EH (cell line): ENCODE results near the gene RUNX2.
"Not testable (repeated sequence)": the region's sequence is repeated elsewhere in the genome, so short reads cannot be mapped to it uniquely, and the experiment has no call there.

Experiments used
- DNase-seq: peaks from one replicate; pipeline ENCODE4 v3.0.0-alpha.2; 2015; ENCODE audit warnings: low read depth

Gene RUNX2

GRCh38 chr6:45327956-45328522, at the start of gene RUNX2:
Gene RUNX2 (plus strand): TSS chr6:45328330. CDS start chr6:45328727, 397 bp downstream.
- DNase-seq = peak; percentile 80

- no peak for DNase-seq
These were observed 49.8 kb upstream of the RUNX2 start for GRCh38 chr6:45278367-45278766.

- not testable (repeated sequence) for DNase-seq
These were observed 41.4 kb upstream of the RUNX2 start for GRCh38 chr6:45286707-45287106.

- no peak for DNase-seq
These were observed 38.2 kb upstream of the RUNX2 start for GRCh38 chr6:45289751-45290514.

- no peak for DNase-seq
These were observed 34.8 kb upstream of the RUNX2 start for GRCh38 chr6:45293306-45293705.

- DNase-seq = not testable (repeated sequence)
These were observed 33.9 kb upstream of the RUNX2 start for GRCh38 chr6:45294065-45294701.

- DNase-seq = no peak
These were observed 30.8 kb upstream of the RUNX2 start for GRCh38 chr6:45297320-45297719.

- no peak for DNase-seq
These were observed 29.0 kb upstream of the RUNX2 start for GRCh38 chr6:45299096-45299581.

- DNase-seq = no peak
These were observed 27.4 kb upstream of the RUNX2 start for GRCh38 chr6:45300736-45301135.

- DNase-seq = no peak
These were observed 26.6 kb upstream of the RUNX2 start for GRCh38 chr6:45301348-45302142.

GRCh38 chr6:45302832-45303231, 25.3 kb upstream of the RUNX2 start:
- DNase-seq = no peak

GRCh38 chr6:45305546-45305945, 22.6 kb upstream of the RUNX2 start:
- DNase-seq = no peak

GRCh38 chr6:45310118-45310788, 17.9 kb upstream of the RUNX2 start:
- DNase-seq = peak; percentile 4

- no peak for DNase-seq
These were observed 14.0 kb upstream of the RUNX2 start for GRCh38 chr6:45314146-45314545.

GRCh38 chr6:45320349-45320748, 7.8 kb upstream of the RUNX2 start:
- no peak for DNase-seq

GRCh38 chr6:45323656-45324224, 4.4 kb upstream of the RUNX2 start:
- DNase-seq = no peak

- no peak for DNase-seq
These were observed 1.3 kb upstream of the RUNX2 start for GRCh38 chr6:45326698-45327417.

GRCh38 chr6:45328523-45328922, 393 bp downstream of the RUNX2 start:
- no peak for DNase-seq

- no peak for DNase-seq
These were observed 16.8 kb downstream of the RUNX2 start for GRCh38 chr6:45344900-45345299.

GRCh38 chr6:45350186-45350710, 22.1 kb downstream of the RUNX2 start:
- no peak for DNase-seq
